ENCODE measurements around the gene TXNRD2.

GRCh38 chr22:19831016-19831415 is 110.6 kb downstream of the TXNRD2 start:
- TF ChIP-seq CTCF (conservative IDR thresholded peaks at IDR 0.05; ENCODE audit: low read depth in 2 of 2), result no peak
- TF ChIP-seq EZH2phosphoT487 (IDR thresholded peaks at IDR 0.05; ENCODE audit: unreplicated experiment), result no peak
